WI38 (cell line): ENCODE measurements around the gene KRIT1.

Source experiments
- H3K4me3 ChIP-seq: 2 replicates; pipeline ENCODE4 v1.5.1; 2011; ENCODE audit warnings: low read depth, mild to moderate bottlenecking, control low read depth, low read length
- TF ChIP-seq, protein P1 (sequence below): IDR thresholded peaks from 2 replicates; pipeline ENCODE4 v1.5.1; 2012; ENCODE audit warnings: low read depth, mild to moderate bottlenecking, control low read depth, low read length

The KRIT1 gene

DNA sequence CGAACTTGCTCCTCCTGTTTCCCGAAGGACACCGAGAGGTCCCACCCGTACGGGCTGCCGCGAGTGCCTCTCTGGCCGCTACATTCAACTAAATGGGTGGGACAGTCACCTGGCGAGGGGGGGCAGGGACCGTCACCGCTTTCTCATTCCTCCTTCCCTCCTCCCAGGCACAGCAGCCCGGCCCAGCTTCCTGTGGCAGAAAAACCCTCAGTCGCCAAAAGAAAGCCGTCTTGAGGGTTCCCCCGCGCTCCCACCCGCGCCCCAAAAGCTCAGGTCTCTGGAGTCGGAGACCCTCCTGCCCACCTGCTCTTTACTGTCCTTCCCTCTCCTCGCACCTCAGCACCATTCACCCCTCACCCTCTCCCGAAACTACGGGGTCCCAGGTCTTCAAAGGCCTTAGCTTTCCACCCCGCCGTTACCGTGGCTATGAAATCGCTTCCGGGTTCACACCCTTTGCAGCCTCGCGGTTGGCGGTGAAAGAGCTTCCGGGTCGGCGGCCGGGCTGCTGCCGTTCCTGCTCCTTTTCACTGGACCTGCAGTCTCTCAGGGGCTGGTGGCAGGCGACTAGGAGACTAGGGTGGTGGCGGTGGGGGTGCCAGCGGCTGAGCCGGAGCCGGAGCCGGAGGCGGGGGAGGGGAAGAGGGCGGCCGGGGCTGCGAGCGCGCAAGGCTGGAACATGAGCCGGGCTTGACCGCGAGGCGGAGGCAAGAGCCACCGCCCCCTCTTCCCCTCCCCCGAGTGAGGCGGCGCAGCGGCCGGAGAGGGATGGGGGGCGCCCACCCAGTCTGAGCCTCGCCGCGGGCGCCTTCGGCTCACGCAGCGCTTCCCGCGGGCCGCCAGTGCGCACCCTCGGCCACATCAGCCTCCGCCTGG is at the start of gene KRIT1, which contains the start of gene ANKIB1:
TSS of gene KRIT1 (minus strand) at position 428 of the 873 bp plus-strand sequence. CDS start 3,779 bp downstream, outside the sequence.
TSS of gene ANKIB1 (plus strand) at position 488 of the 873 bp plus-strand sequence. CDS start 49,005 bp downstream, outside the sequence.
- peak within 1 kb of the TSS; percentile 94 for H3K4me3 ChIP-seq
- TF ChIP-seq, protein P1, sequence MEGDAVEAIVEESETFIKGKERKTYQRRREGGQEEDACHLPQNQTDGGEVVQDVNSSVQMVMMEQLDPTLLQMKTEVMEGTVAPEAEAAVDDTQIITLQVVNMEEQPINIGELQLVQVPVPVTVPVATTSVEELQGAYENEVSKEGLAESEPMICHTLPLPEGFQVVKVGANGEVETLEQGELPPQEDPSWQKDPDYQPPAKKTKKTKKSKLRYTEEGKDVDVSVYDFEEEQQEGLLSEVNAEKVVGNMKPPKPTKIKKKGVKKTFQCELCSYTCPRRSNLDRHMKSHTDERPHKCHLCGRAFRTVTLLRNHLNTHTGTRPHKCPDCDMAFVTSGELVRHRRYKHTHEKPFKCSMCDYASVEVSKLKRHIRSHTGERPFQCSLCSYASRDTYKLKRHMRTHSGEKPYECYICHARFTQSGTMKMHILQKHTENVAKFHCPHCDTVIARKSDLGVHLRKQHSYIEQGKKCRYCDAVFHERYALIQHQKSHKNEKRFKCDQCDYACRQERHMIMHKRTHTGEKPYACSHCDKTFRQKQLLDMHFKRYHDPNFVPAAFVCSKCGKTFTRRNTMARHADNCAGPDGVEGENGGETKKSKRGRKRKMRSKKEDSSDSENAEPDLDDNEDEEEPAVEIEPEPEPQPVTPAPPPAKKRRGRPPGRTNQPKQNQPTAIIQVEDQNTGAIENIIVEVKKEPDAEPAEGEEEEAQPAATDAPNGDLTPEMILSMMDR: no peak

DNA sequence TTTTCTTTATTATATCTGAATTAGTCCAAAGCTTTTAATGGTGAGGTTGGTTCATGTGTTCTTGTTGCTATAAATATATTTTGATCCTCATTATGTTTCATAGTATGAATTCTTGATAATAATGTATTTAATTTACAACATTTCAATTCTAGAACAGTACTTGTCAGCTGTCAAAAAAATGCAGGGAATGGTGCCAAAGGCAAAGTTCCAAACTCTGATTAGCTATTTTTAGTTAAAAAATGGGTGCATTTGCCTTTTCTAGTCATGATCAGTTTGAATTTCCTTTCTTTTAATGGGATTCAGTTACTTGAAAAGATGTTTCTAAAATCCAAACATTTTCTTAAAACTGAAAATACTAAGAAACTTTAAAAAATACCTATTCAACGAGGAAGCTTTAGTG is 49.7 kb upstream of the KRIT1 start:
- TF ChIP-seq, protein P1: no peak
- no peak overlapping the region for H3K4me3 ChIP-seq

DNA sequence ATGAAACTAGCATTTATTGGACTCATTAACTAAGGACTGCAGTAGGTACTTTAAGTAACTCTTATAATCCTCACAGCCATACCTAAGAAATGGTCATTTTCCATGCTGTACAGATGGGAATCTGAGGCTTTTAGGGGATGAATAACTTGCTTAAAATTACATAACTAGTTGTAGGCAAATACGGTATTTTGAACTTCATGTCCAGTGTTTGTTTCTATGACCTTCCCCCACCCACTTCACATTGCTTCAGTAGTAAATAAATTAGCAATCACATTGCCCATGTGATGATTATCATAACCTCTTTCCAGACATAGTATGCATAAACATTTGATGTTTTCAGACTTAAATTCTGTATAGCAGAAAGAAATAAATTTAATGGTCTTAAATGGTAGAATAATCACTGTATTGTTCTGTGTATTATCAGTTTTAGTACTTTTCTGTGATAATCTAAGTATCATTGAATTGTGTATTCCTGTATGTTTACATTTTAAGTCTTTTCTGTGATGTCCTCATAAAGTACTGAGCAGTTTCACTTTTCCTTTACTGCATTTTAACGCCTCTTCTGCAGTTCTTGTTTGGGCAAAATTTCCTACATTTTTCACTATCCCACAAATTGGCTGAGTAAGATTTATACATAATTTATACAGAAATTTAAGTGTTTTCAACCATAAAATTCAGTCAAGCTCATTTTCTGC is 48.3 kb upstream of the KRIT1 start:
- H3K4me3 ChIP-seq: no peak overlapping the region
- TF ChIP-seq, protein P1: no peak

DNA sequence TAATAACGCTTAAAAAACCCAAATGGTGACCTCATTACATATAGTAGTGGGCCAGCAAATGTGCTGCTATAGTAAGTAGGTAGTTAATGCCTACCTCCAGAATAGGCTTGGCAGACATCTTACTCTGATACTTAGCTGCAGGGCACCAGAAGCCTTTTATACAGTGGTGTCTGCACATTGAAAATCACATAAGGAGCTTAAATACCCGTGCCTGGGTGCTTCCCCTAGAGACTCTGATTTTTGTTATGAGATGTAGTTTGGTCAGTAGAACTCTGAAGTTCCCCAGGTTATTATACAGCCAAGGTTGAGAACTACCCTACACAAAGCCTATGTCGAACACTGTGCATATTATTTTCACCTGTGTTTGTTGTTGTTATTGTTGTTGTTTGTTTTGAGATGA is 47.3 kb upstream of the KRIT1 start:
- no peak overlapping the region for H3K4me3 ChIP-seq
- TF ChIP-seq, protein P1: no peak

DNA sequence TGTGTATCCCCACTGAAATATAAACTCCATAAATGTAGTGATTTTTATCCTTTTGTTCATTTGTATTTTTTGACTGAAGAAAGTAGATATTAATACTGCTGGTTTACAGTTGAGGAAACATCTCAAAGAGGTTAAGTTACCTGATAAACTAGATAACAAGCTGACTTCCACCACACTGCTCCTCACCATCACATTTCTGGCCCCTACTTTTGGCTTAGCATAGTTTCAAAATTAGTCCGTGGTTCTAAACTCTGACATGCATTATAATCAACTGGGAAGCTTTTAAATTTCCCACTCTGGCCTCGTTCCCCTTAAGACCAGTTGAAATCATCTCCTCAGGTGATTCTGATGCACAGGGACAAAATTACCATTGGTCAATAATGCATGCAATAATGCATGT is 43.6 kb upstream of the KRIT1 start:
- H3K4me3 ChIP-seq: no peak overlapping the region
- TF ChIP-seq, protein P1: no peak

DNA sequence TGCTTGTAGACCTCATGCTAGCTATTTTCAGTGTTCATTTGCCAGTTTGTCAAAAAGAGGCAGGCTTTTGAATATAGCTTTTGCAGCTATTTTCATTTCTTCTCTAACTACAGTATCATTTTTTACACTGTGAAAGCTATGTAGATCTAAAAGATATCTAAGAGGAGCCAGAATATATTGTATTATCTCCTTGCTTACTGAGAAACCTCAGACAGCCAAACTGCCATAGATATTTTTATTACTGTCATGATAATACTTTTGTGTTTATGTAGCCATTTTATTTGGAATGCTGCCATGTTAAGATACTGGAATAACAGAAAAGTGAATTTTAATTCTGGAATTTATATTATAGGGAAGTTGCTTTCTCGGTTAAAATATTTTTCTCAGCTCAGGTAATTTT is 37.2 kb upstream of the KRIT1 start:
- H3K4me3 ChIP-seq: no peak overlapping the region
- TF ChIP-seq, protein P1: no peak
